Measurements from ENCODE around the gene MAP1LC3C.

DNA sequence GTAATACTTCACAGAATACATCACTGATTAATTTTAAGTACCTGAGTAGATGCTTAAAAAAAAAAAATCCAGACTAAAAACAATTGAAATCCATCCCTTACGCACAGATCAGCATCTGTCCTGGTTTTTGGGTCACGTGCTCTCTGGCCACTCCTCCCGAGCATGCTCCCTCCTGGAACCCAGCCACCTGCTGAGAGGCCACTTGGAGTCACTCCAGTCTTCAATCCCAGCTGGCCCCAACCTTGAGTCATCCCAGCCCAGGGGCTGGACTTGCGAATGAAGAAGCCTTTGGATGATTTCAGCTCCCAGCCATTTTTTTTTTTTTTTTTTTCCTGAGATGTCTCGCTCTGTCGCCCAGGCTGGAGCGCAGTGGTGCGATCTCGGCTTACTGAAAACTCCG is 8.9 kb downstream of the MAP1LC3C start:
- no peak for TF ChIP-seq CTCF (IDR thresholded peaks at IDR 0.05)
- TF ChIP-seq POLR2A (IDR thresholded peaks at IDR 0.05): no peak
- TF ChIP-seq POLR2AphosphoS5 (IDR thresholded peaks at IDR 0.05): peak in 2 of 3 donors; percentile 24 to 25
- TF ChIP-seq EP300 (IDR thresholded peaks at IDR 0.05; ENCODE audit: low read depth): no peak

Data from transverse colon (tissue), 4 donors.